Keratinocyte (primary cell): ENCODE results near the gene SCN9A.

Experiments used
- CTCF ChIP-seq, 3 experiments: IDR thresholded peaks in 1 of 3; conservative IDR thresholded peaks in 1 of 3; optimal IDR thresholded peaks in 1 of 3; 2 replicates in 2 of 3; 3 replicates in 1 of 3; pipeline versions ENCODE3 to v1.5.1; 2011; ENCODE audit warnings: low read length in 3 of 3, mild to moderate bottlenecking in 3 of 3, moderate library complexity in 2 of 3, control low read depth in 1 of 3, inconsistent platforms in 1 of 3; ENCODE audit not compliant: insufficient read depth in 2 of 3; ENCODE audit errors: extremely low read depth in 1 of 3
- EZH2 ChIP-seq: IDR thresholded peaks from one replicate; pipeline ENCODE4 v1.6.1; 2012; ENCODE audit warnings: inconsistent platforms, mild to moderate bottlenecking, low read length, moderate library complexity

GRCh38 chr2:166413255-166413654 lies 37.5 kb upstream of the SCN9A start:
- TF ChIP-seq CTCF (optimal IDR thresholded peaks at IDR 0.05 in 1 of 3, IDR thresholded peaks at IDR 0.05 in 1 of 3, conservative IDR thresholded peaks at IDR 0.05 in 1 of 3; ENCODE audit: extremely low read depth in 1 of 3, insufficient read depth in 2 of 3, low read length in 3 of 3) (no peak), EZH2 (no peak)
